ENCODE data around the gene OXNAD1.

OXNAD1 gene

DNA sequence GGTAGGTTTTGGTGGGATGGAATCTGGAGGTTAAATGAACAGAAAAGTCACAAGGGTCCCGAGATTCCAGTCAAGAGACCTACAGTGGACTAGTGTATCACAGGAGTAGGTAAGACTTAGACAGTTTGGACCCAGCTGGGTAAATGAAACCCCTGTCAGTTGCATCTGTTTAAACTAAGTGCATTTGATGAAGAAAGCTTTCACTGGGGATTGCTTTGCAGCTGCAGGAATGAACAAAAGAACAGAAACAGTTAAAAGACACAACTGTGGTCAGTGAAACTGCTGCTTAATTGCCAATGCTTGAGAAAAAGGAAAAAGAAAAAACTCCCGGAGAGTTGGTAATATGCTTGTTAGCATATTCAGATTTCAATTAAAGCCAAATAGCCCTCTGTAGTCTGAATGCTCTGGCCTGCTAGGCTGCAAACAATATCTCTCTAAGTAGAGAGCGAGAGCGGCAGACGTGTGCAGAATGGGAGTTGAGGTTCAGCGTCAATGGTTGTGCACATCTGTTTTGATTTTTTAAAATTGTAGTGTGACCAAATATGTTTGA is 37.1 kb downstream of the OXNAD1 start:
- in situ Hi-C loops (cut with MboI; ENCODE audit: low sequenced_read_pairs, unreplicated experiment) = no loop called here
- TF ChIP-seq, protein P1, sequence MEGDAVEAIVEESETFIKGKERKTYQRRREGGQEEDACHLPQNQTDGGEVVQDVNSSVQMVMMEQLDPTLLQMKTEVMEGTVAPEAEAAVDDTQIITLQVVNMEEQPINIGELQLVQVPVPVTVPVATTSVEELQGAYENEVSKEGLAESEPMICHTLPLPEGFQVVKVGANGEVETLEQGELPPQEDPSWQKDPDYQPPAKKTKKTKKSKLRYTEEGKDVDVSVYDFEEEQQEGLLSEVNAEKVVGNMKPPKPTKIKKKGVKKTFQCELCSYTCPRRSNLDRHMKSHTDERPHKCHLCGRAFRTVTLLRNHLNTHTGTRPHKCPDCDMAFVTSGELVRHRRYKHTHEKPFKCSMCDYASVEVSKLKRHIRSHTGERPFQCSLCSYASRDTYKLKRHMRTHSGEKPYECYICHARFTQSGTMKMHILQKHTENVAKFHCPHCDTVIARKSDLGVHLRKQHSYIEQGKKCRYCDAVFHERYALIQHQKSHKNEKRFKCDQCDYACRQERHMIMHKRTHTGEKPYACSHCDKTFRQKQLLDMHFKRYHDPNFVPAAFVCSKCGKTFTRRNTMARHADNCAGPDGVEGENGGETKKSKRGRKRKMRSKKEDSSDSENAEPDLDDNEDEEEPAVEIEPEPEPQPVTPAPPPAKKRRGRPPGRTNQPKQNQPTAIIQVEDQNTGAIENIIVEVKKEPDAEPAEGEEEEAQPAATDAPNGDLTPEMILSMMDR (IDR thresholded peaks at IDR 0.05; ENCODE audit: borderline replicate concordance, control extremely low read depth, extremely low read depth, insufficient read depth, missing control alignments) = no peak
- DNase-seq (ENCODE audit: low spot score) = no peak

DNA sequence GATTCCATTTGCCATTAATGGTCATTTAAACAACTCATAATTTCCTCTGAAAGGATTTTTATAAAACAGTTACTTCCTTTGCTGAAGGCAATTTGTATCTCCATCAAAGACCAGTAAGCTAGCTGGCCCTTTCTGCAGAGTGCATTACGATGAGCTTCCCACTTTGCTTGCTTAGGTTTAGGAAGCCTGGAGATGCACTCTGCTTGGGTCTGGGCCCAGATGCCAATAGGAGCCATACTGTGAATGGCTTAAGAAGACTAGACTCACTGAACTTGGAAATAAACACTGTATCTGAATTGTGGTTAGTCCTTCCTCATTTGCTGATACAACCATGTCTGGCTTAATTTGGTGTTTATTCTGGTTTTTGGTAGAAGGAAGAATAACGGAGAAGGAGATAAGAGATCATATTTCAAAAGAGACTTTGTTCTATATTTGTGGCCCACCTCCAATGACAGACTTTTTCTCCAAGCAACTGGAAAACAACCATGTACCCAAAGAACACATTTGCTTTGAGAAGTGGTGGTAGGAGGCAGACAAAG is 38.1 kb downstream of the OXNAD1 start:
- DNase-seq (ENCODE audit: low spot score) = no peak
- in situ Hi-C loops (cut with MboI; ENCODE audit: low sequenced_read_pairs, unreplicated experiment) = no loop called here
- TF ChIP-seq, protein P1 (IDR thresholded peaks at IDR 0.05; ENCODE audit: borderline replicate concordance, control extremely low read depth, extremely low read depth, insufficient read depth, missing control alignments) = no peak

DNA sequence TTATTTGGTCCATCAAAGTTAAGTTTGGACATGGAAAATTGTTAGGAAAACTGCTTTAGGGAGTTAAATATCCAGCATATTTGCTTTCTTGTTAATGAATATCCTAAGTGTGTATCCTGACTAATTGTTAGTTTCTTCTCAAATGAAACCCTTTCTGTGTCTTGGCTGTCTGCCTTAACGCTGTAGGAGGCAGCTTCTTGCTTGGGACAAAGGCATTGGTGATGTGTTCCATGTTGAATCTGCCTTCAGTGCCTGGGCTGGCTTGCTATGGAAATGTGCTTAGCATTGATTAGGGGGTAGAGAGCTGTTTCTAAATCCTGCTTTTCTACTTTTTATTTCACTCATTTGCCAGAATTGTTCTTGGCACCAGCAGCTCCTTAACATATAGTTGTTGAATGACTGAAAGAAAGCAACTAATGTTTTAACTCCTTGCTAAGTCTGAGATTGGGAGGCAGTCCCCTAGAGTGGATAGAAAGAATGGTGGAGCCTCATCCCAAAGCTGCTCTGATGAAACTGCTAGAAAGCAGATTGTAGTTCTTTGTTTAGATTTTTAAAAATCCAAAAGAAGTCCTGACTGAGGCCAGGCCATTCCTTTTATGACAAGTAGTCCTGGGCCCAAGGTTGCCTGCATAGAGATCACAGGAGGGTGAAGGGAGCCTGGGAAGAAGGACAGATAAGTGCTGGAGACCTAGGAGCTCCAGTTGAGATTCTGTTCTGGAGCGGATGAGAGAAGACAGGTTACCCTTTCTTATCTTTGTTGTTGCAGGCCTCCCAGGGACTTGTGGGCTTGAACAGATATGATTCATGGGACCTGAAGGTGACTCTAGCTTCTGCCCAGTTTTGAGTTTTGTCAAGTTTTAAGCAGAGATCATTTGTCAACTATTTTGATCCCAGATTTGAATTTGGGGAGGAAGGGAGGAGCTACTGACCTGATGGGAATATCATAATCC is 39.3 kb downstream of the OXNAD1 start:
- in situ Hi-C loops (cut with MboI; ENCODE audit: low sequenced_read_pairs, unreplicated experiment) = no loop called here

DNA sequence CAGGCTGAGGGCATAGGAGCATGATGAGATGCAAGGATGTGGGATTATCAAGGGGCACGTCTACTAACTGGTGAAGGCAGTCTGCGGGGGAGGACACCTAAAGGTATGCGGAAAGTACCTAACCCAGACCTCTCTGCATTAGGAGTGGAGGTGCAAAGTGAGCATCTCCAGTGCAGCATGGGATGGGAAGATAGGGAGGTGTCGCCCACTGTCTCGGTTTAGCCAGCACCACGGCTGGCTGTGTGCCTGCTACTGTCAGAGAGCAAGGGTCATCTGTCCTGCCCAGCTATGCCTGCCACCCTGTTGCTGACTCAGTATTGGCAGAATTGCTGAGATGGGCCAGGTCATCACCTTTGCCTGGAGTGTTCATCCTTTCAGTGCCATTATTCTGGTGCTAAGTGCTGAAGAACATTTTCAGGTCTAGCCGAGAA is 40.1 kb downstream of the OXNAD1 start:
- TF ChIP-seq, protein P1 (IDR thresholded peaks at IDR 0.05; ENCODE audit: borderline replicate concordance, control extremely low read depth, extremely low read depth, insufficient read depth, missing control alignments) = no peak
- DNase-seq (ENCODE audit: low spot score) = no peak
- in situ Hi-C loops (cut with MboI; ENCODE audit: low sequenced_read_pairs, unreplicated experiment) = no loop called here

More for the DNA sequence above, 39.3 kb downstream of the OXNAD1 start:
- no peak for DNase-seq (ENCODE audit: low spot score)
- TF ChIP-seq, protein P1 (IDR thresholded peaks at IDR 0.05; ENCODE audit: borderline replicate concordance, control extremely low read depth, extremely low read depth, insufficient read depth, missing control alignments) = no peak

DNA sequence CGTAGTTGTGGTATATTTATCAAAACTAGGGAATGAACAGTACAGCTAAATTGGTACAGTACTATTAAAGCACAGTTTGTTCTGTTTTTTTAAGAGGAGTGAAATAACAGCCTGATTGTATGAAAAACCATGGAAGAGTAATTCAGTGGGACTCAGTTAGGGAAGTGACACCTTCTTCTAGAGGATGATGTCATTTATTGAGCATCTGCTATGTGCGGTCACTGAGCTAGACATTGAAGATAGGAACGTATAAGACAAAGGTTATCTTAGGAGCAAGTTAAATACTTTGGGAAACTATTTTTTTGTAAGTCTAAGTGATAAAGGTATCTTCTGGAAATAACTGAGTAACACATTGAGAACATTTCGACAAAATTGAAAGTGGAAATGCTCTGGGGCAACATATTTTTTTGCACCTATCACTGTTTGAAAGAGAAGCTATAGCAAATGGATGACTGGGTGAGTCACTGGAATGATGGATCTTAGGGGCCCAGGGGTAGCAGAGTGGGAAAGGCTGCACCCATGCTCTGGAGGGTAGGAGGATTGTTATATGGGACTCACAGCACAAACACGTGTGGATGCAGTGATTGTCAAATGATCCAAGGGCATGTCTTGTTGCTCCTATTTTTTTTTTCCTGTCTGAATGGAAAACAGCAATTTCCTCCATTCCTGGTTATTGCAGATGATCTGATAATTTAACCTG is 43.0 kb downstream of the OXNAD1 start:
- no peak for DNase-seq (ENCODE audit: low spot score)
- TF ChIP-seq, protein P1 (IDR thresholded peaks at IDR 0.05; ENCODE audit: borderline replicate concordance, control extremely low read depth, extremely low read depth, insufficient read depth, missing control alignments) = no peak
- in situ Hi-C loops (cut with MboI; ENCODE audit: low sequenced_read_pairs, unreplicated experiment) = no loop called here

DNA sequence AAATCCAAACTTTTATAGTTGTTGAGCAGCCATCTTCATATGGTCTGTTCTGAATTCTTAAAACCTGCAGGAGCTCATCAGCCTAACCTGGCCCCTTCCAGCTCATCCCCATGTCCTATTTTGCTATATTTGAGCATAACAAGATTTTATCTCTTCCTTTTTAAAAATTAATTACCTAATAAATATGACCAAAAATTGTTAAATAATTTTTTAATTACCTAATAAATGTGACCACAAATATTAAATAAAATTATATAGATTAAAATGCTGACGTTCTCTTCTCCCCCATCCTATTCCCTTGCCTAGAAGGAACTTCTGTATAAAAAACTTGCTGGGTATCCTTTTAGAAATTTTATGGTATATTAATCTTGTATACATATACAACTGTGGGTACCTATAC is 43.7 kb downstream of the OXNAD1 start:
- TF ChIP-seq, protein P1 (IDR thresholded peaks at IDR 0.05; ENCODE audit: borderline replicate concordance, control extremely low read depth, extremely low read depth, insufficient read depth, missing control alignments) = no peak
- in situ Hi-C loops (cut with MboI; ENCODE audit: low sequenced_read_pairs, unreplicated experiment) = no loop called here
- DNase-seq (ENCODE audit: low spot score) = no peak

All from GM13976 (cell line).